ENCODE results near the gene RSPH1. TPM values are rescaled to one million over a fixed set of nuclear protein-coding genes. Genes with fewer than 3 reads are reported as not detected.

RSPH1 gene
- total RNA-seq, 1 donor from 2014 or later = 0.82 TPM

DNA sequence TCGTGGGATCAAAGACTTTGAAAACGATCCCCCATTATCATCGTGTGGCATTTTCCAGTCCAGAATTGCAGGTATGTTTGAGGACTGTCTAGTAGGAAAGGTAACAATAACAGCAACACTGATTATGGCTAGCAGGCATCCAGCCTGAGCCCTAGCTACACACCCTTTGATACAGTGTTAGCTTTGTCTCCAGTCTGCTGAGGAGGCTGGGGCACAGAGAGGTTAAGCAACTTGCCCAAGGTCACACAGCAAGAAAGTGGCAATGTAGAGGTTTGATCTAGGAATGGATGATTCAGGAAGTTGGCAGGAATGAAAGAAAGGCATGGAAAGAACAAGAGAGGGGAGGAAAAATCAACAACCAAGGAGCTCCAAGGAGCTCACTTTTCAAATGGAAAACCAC, 61.1 kb downstream of the RSPH1 start:
- Mint-ChIP-seq H3K4me1 (ENCODE audit: unreplicated experiment) (no peaks in the 10 kb centered on the region), H3K36me3 (ENCODE audit: low read depth, unreplicated experiment) (peaks cover 4% of the 10 kb centered on the region), H3K27ac (ENCODE audit: unreplicated experiment) (no peak overlapping the region), H3K9me3 (ENCODE audit: unreplicated experiment) (no peaks in the 10 kb centered on the region), H3K27me3 (ENCODE audit: unreplicated experiment) (peaks cover 15% of the 10 kb centered on the region), H3K4me3 (ENCODE audit: unreplicated experiment) (no peak overlapping the region)
- TF ChIP-seq, protein P1, sequence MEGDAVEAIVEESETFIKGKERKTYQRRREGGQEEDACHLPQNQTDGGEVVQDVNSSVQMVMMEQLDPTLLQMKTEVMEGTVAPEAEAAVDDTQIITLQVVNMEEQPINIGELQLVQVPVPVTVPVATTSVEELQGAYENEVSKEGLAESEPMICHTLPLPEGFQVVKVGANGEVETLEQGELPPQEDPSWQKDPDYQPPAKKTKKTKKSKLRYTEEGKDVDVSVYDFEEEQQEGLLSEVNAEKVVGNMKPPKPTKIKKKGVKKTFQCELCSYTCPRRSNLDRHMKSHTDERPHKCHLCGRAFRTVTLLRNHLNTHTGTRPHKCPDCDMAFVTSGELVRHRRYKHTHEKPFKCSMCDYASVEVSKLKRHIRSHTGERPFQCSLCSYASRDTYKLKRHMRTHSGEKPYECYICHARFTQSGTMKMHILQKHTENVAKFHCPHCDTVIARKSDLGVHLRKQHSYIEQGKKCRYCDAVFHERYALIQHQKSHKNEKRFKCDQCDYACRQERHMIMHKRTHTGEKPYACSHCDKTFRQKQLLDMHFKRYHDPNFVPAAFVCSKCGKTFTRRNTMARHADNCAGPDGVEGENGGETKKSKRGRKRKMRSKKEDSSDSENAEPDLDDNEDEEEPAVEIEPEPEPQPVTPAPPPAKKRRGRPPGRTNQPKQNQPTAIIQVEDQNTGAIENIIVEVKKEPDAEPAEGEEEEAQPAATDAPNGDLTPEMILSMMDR (IDR thresholded peaks at IDR 0.05; ENCODE audit: unreplicated experiment) = no peak
- no peak for DNase-seq (ENCODE audit: low spot score)

- Mint-ChIP-seq H3K4me1 (ENCODE audit: unreplicated experiment) (no peaks in the 10 kb centered on the region), H3K4me3 (ENCODE audit: unreplicated experiment) (no peak overlapping the region), H3K9me3 (ENCODE audit: unreplicated experiment) (no peaks in the 10 kb centered on the region), H3K27me3 (ENCODE audit: unreplicated experiment) (peaks cover 13% of the 10 kb centered on the region), H3K27ac (ENCODE audit: unreplicated experiment) (no peak overlapping the region), H3K36me3 (ENCODE audit: low read depth, unreplicated experiment) (no peaks in the 10 kb centered on the region)
- no peak for DNase-seq (ENCODE audit: low spot score)
- TF ChIP-seq, protein P1 (IDR thresholded peaks at IDR 0.05; ENCODE audit: unreplicated experiment) = no peak
Measured at GRCh38 chr21:42433946-42434551, 62.0 kb downstream of the RSPH1 start.

DNA sequence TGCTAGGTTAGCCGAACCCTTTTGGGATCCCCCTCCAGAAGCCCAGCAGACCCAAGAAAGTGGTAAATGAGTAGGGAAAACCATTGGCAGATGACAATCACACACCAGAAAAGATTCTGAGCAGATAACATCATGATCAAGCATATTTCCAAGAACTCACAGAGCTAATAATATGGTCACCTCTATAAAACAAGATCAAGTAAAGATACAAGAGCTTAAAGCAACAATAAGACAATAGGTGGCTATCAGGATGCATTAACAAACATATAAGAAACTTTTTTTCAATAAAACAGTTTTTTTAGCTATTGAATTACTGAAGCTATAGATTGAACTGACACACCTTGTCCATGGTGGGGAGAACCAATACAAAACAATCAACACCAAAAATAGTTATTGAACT, 63.3 kb downstream of the RSPH1 start:
- H3K9me3 Mint-ChIP-seq (ENCODE audit: unreplicated experiment) = no peaks in the 10 kb centered on the region
- no peak overlapping the region for H3K27ac Mint-ChIP-seq (ENCODE audit: unreplicated experiment)
- H3K4me3 Mint-ChIP-seq (ENCODE audit: unreplicated experiment) = no peak overlapping the region
- peaks cover 5% of the 10 kb centered on the region for H3K27me3 Mint-ChIP-seq (ENCODE audit: unreplicated experiment)
- H3K4me1 Mint-ChIP-seq (ENCODE audit: unreplicated experiment) = no peaks in the 10 kb centered on the region
- no peak for DNase-seq (ENCODE audit: low spot score)
- TF ChIP-seq, protein P1 (IDR thresholded peaks at IDR 0.05; ENCODE audit: unreplicated experiment) = no peak
- no peaks in the 10 kb centered on the region for H3K36me3 Mint-ChIP-seq (ENCODE audit: low read depth, unreplicated experiment)

DNA sequence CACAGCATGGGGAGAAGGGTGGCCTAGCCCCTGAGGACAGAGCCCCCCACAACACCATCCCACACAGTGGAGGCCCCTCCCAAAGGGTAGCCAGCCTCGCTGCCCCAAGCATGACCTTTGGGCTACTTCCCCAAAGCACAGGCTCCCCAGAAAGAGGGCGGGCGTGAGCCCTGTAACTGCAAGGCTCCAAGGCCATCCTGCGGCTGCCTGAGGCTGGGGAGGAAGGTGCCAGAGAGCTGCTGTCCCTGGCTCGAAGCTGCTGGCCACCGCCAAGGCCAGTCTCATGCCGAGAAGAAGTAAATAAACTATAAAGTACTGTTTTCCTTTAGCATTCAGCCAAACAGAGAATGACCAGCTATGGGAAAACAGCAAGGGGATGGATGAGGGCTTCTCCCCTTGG, 64.8 kb downstream of the RSPH1 start:
- no peak for DNase-seq (ENCODE audit: low spot score)
- TF ChIP-seq, protein P1 (IDR thresholded peaks at IDR 0.05; ENCODE audit: unreplicated experiment) = no peak
- H3K9me3 Mint-ChIP-seq (ENCODE audit: unreplicated experiment) = no peaks in the 10 kb centered on the region
- H3K4me1 Mint-ChIP-seq (ENCODE audit: unreplicated experiment) = no peaks in the 10 kb centered on the region
- H3K27ac Mint-ChIP-seq (ENCODE audit: unreplicated experiment) = no peak overlapping the region
- H3K4me3 Mint-ChIP-seq (ENCODE audit: unreplicated experiment) = no peak overlapping the region
- no peaks in the 10 kb centered on the region for H3K36me3 Mint-ChIP-seq (ENCODE audit: low read depth, unreplicated experiment)
- peaks cover 8% of the 10 kb centered on the region for H3K27me3 Mint-ChIP-seq (ENCODE audit: unreplicated experiment)

- no peaks in the 10 kb centered on the region for H3K36me3 Mint-ChIP-seq (ENCODE audit: low read depth, unreplicated experiment)
- TF ChIP-seq, protein P1 (IDR thresholded peaks at IDR 0.05; ENCODE audit: unreplicated experiment) = no peak
- peaks cover 8% of the 10 kb centered on the region for H3K27me3 Mint-ChIP-seq (ENCODE audit: unreplicated experiment)
- no peaks in the 10 kb centered on the region for H3K9me3 Mint-ChIP-seq (ENCODE audit: unreplicated experiment)
- peaks cover 3% of the 10 kb centered on the region for H3K4me1 Mint-ChIP-seq (ENCODE audit: unreplicated experiment)
- DNase-seq (ENCODE audit: low spot score) = no peak
- H3K27ac Mint-ChIP-seq (ENCODE audit: unreplicated experiment) = no peak overlapping the region
- no peak overlapping the region for H3K4me3 Mint-ChIP-seq (ENCODE audit: unreplicated experiment)
Measured at GRCh38 chr21:42430521-42430920, 65.5 kb downstream of the RSPH1 start.
